ENCODE measurements around the gene SIRT7. TPM values are rescaled to one million over a fixed set of nuclear protein-coding genes. Genes with fewer than 3 reads are reported as not detected.

Gene SIRT7
- total RNA-seq, 1 donor from 2014 or later: 30.2 TPM

DNA sequence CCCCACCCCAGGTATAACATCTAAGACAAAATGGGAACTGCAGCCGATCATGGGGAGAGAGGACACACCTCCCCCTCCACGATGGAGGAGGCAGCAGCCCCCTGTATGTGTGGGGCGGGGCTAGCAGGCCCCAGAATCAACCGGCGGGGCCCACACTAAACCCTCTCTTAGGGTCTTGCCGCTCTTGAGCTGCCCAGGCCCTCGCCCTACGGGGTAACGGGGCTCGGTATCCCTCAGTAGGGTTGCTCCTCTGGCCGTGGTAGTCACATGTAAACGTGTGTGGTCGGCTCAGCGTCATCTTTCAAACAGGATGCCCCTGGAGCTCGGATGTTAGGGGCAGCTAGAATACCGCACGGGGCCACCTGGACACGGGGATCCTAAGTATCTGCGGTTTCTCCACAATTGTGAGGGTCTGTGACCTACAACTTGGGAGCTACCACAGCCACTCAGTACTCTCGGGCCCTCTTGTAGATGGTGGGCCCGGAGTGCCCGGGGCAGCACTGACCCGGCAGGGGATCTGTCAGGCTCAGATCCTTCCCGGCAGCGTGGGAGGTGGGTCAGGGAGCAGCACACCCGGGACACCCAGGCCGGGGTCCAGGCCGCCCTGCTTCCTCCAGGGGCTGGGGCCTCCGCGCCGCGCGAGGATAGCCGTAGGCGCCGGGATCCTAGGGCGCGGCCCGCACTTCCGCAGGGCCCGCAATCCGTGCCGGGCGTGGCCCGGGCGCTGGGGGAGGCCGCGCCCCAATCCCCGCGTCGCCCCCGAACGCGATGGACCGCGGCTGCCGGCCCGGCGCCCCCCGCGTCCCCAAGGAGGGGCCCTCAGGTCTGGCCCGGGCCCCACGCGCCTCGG is 47.6 kb downstream of the SIRT7 start:
- Mint-ChIP-seq H3K27me3 (ENCODE audit: low read depth, unreplicated experiment) (no peaks in the 10 kb centered on the region), H3K4me1 (ENCODE audit: low read depth, unreplicated experiment) (peaks cover 17% of the 10 kb centered on the region), H3K27ac (ENCODE audit: unreplicated experiment) (peak overlapping the region; percentile 97), H3K9me3 (ENCODE audit: unreplicated experiment) (no peaks in the 10 kb centered on the region), H3K4me3 (ENCODE audit: unreplicated experiment) (peak overlapping the region; percentile 88), H3K36me3 (ENCODE audit: low read depth, unreplicated experiment) (peaks cover 5% of the 10 kb centered on the region)
- Histone ChIP-seq H3K36me3 (ENCODE audit: insufficient read depth, low read length) (peaks cover 5% of the 10 kb centered on the region), H2AFZ (ENCODE audit: low read depth, low read length) (no peak overlapping the region), H3K9ac (ENCODE audit: low read length) (peak overlapping the region; percentile 96), H3K27me3 (ENCODE audit: insufficient read depth, low read length) (no peaks in the 10 kb centered on the region), H3K4me1 (ENCODE audit: insufficient read depth, low read length) (peaks cover 37% of the 10 kb centered on the region), H3K4me3 (ENCODE audit: insufficient read depth, low read depth, low read length) (peak overlapping the region; percentile 92), H3K27ac (ENCODE audit: low read depth, low read length) (peak overlapping the region; percentile 90), H4K20me1 (ENCODE audit: insufficient read depth, low read length) (peaks cover 50% of the 10 kb centered on the region), H3K79me2 (ENCODE audit: insufficient read depth, low read length) (peaks cover 56% of the 10 kb centered on the region), H3K9me3 (ENCODE audit: insufficient read depth, low read depth, low read length) (no peaks in the 10 kb centered on the region), H3K4me2 (ENCODE audit: low read length) (peak overlapping the region; percentile 99)
- FAIRE-seq (no peak), DNase-seq (ENCODE audit: low read depth) (peak; percentile 48)
- TF ChIP-seq, protein P1, sequence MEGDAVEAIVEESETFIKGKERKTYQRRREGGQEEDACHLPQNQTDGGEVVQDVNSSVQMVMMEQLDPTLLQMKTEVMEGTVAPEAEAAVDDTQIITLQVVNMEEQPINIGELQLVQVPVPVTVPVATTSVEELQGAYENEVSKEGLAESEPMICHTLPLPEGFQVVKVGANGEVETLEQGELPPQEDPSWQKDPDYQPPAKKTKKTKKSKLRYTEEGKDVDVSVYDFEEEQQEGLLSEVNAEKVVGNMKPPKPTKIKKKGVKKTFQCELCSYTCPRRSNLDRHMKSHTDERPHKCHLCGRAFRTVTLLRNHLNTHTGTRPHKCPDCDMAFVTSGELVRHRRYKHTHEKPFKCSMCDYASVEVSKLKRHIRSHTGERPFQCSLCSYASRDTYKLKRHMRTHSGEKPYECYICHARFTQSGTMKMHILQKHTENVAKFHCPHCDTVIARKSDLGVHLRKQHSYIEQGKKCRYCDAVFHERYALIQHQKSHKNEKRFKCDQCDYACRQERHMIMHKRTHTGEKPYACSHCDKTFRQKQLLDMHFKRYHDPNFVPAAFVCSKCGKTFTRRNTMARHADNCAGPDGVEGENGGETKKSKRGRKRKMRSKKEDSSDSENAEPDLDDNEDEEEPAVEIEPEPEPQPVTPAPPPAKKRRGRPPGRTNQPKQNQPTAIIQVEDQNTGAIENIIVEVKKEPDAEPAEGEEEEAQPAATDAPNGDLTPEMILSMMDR (IDR thresholded peaks at IDR 0.05; ENCODE audit: insufficient read depth, low read depth, low read length): no peak
- TF ChIP-seq EZH2 (IDR thresholded peaks at IDR 0.05; ENCODE audit: insufficient read depth, low read length): no peak

- peaks cover 19% of the 10 kb centered on the region for H3K4me1 Mint-ChIP-seq (ENCODE audit: low read depth, unreplicated experiment)
- no peaks in the 10 kb centered on the region for H3K9me3 ChIP-seq (ENCODE audit: insufficient read depth, low read depth, low read length)
- H3K27me3 ChIP-seq (ENCODE audit: insufficient read depth, low read length): no peaks in the 10 kb centered on the region
- H2AFZ ChIP-seq (ENCODE audit: low read depth, low read length): no peak overlapping the region
- peak overlapping the region; percentile 96 for H3K9ac ChIP-seq (ENCODE audit: low read length)
- H3K27ac ChIP-seq (ENCODE audit: low read depth, low read length): peak overlapping the region; percentile 90
- FAIRE-seq: no peak
- no peak for TF ChIP-seq EZH2 (IDR thresholded peaks at IDR 0.05; ENCODE audit: insufficient read depth, low read length)
- TF ChIP-seq, protein P1 (IDR thresholded peaks at IDR 0.05; ENCODE audit: insufficient read depth, low read depth, low read length): peak; percentile 33
- peak overlapping the region; percentile 88 for H3K4me3 Mint-ChIP-seq (ENCODE audit: unreplicated experiment)
- peaks cover 37% of the 10 kb centered on the region for H3K4me1 ChIP-seq (ENCODE audit: insufficient read depth, low read length)
- H3K9me3 Mint-ChIP-seq (ENCODE audit: unreplicated experiment): no peaks in the 10 kb centered on the region
- peaks cover 5% of the 10 kb centered on the region for H3K36me3 Mint-ChIP-seq (ENCODE audit: low read depth, unreplicated experiment)
- DNase-seq (ENCODE audit: low read depth): no peak
- H3K27me3 Mint-ChIP-seq (ENCODE audit: low read depth, unreplicated experiment): no peaks in the 10 kb centered on the region
- H3K4me3 ChIP-seq (ENCODE audit: insufficient read depth, low read depth, low read length): peak overlapping the region; percentile 92
- peaks cover 5% of the 10 kb centered on the region for H3K36me3 ChIP-seq (ENCODE audit: insufficient read depth, low read length)
- peaks cover 60% of the 10 kb centered on the region for H3K79me2 ChIP-seq (ENCODE audit: insufficient read depth, low read length)
- H3K27ac Mint-ChIP-seq (ENCODE audit: unreplicated experiment): peak overlapping the region; percentile 97
- peak overlapping the region; percentile 99 for H3K4me2 ChIP-seq (ENCODE audit: low read length)
- H4K20me1 ChIP-seq (ENCODE audit: insufficient read depth, low read length): peaks cover 59% of the 10 kb centered on the region
These were observed 48.5 kb downstream of the SIRT7 start for GRCh38 chr17:81869221-81870130.
